ENCODE results near the gene SF1.

The SF1 gene

GRCh38 chr11:64777449-64778222, 706 bp downstream of the SF1 start:
- H3K9me3 ChIP-seq (ENCODE audit: control insufficient read depth in 5 of 5, low read length in 5 of 5): no peaks in the 10 kb centered on the region
- H3K27me3 ChIP-seq (ENCODE audit: control insufficient read depth in 5 of 5, insufficient read depth in 4 of 5, low read length in 5 of 5): no peaks in the 10 kb centered on the region
- H3K4me3 ChIP-seq (ENCODE audit: low read depth in 1 of 5, low read length in 5 of 5): peak overlapping the region; percentile 78 to 96 (median 84)
- peak overlapping the region; percentile 70 to 90 (median 87) for H3K9ac ChIP-seq (ENCODE audit: low read length in 5 of 5)
- peaks cover 11 to 36% (median 31%) of the 10 kb centered on the region in 5 donors for H3K4me1 ChIP-seq (ENCODE audit: control insufficient read depth in 5 of 5, insufficient read depth in 5 of 5, low read length in 5 of 5)
- H3K27ac ChIP-seq (ENCODE audit: low read depth, low read length): peak overlapping the region; percentile 84
- H3K36me3 ChIP-seq (ENCODE audit: control insufficient read depth in 5 of 5, insufficient read depth in 5 of 5, low read length in 5 of 5): peaks cover 34 to 43% (median 40%) of the 10 kb centered on the region in 5 donors

GRCh38 chr11:64776875-64777274, 1.5 kb downstream of the SF1 start:
- H3K9ac ChIP-seq (ENCODE audit: low read length in 5 of 5): peak overlapping the region; percentile 34 to 90 (median 76)
- H3K27me3 ChIP-seq (ENCODE audit: control insufficient read depth in 5 of 5, insufficient read depth in 4 of 5, low read length in 5 of 5): no peaks in the 10 kb centered on the region
- no peaks in the 10 kb centered on the region for H3K9me3 ChIP-seq (ENCODE audit: control insufficient read depth in 5 of 5, low read length in 5 of 5)
- H3K36me3 ChIP-seq (ENCODE audit: control insufficient read depth in 5 of 5, insufficient read depth in 5 of 5, low read length in 5 of 5): peaks cover 36 to 51% (median 47%) of the 10 kb centered on the region in 5 donors
- H3K4me3 ChIP-seq (ENCODE audit: low read depth in 1 of 5, low read length in 5 of 5): peak overlapping the region; percentile 78 to 96 (median 84)
- H3K27ac ChIP-seq (ENCODE audit: low read depth, low read length): peak overlapping the region; percentile 74
- H3K4me1 ChIP-seq (ENCODE audit: control insufficient read depth in 5 of 5, insufficient read depth in 5 of 5, low read length in 5 of 5): peaks cover 11 to 44% (median 35%) of the 10 kb centered on the region in 5 donors

DNA sequence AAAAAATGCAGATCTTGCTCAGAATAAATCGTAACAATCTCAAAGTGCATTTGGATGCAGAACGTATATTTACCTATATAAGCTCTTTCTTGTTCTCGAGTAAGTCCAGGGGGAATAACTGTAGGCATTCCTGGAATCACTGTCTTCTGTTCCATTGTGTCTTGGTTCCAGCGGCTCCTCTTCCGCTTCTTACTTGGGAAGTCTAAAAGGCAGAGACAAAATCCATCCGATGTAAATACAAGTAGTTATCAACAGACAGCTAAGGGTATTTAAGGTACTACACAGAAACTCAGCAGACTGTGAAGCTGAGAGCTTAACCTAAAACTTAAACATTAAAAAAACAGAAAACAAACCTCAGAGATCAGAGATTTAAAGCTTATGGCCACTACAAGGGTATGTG, 1.9 kb downstream of the SF1 start:
- peak overlapping the region; percentile 74 for H3K27ac ChIP-seq (ENCODE audit: low read depth, low read length)
- H3K4me1 ChIP-seq (ENCODE audit: control insufficient read depth in 5 of 5, insufficient read depth in 5 of 5, low read length in 5 of 5): peaks cover 11 to 46% (median 36%) of the 10 kb centered on the region in 5 donors
- H3K27me3 ChIP-seq (ENCODE audit: control insufficient read depth in 5 of 5, insufficient read depth in 4 of 5, low read length in 5 of 5): no peaks in the 10 kb centered on the region
- H3K9me3 ChIP-seq (ENCODE audit: control insufficient read depth in 5 of 5, low read length in 5 of 5): no peaks in the 10 kb centered on the region
- H3K9ac ChIP-seq (ENCODE audit: low read length in 5 of 5): peak overlapping the region; percentile 30 to 90 (median 70)
- peaks cover 40 to 55% (median 52%) of the 10 kb centered on the region in 5 donors for H3K36me3 ChIP-seq (ENCODE audit: control insufficient read depth in 5 of 5, insufficient read depth in 5 of 5, low read length in 5 of 5)
- peak overlapping the region; percentile 78 to 96 (median 84) for H3K4me3 ChIP-seq (ENCODE audit: low read depth in 1 of 5, low read length in 5 of 5)

DNA sequence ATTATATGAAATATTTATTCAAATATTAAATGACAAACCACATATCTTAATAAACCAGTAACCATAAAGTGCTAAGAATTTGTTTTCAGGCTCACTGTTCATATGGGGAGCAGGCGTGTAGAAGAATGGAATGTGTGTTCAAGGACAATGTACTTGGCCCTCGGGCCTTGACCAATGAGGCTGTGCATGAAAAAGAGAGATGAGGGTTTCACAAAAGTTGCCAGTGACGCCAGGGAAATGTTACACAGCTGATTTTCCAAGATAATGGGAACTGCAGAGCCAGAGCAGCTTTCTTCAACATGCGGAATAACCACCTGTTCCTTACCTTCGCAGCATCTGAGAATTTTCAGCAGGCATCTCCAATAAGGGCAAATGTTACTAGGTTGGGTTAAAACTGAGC, 4.2 kb downstream of the SF1 start:
- H3K27me3 ChIP-seq (ENCODE audit: control insufficient read depth in 5 of 5, insufficient read depth in 4 of 5, low read length in 5 of 5): no peaks in the 10 kb centered on the region

DNA sequence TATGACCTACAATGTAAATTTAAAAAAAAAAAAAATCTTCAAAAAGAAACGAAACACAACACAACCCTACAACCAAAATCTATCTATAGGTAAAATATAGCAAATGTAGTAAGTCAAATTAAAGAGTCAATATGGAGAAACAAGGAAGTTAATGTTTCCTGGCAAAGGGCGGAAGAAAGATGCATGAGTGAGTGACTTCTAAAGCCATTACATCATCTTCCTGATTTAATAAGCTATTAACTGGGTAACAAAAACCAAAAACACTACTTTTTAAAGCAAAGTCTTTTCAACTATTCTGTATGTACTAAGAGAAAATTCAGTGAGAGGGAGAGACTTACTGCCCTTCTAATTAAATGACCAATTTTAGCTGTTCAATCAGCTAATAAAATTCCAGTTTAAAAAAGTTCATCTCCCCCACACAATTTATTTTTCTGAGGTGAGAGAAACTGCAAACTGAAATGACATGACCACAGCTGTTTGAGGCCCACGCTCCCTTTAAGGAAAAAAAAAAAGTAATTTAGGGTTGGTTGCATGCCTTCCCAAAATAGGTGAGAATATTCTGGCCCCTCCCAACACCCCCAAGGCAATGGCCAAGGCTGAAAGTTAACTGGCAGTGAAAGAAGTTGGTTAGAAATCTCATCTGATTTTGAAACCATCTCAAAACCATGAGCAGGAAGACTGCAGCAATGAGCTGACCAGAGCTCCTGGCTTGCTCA, 5.9 kb downstream of the SF1 start:
- H3K4me1 ChIP-seq (ENCODE audit: control insufficient read depth in 5 of 5, insufficient read depth in 5 of 5, low read length in 5 of 5): peaks cover 9 to 45% (median 30%) of the 10 kb centered on the region in 5 donors
- H3K27me3 ChIP-seq (ENCODE audit: control insufficient read depth in 5 of 5, insufficient read depth in 4 of 5, low read length in 5 of 5): no peaks in the 10 kb centered on the region
- H3K36me3 ChIP-seq (ENCODE audit: control insufficient read depth in 5 of 5, insufficient read depth in 5 of 5, low read length in 5 of 5): peaks cover 62 to 95% (median 91%) of the 10 kb centered on the region in 5 donors
- no peak overlapping the region for H3K27ac ChIP-seq (ENCODE audit: low read depth, low read length)
- no peaks in the 10 kb centered on the region for H3K9me3 ChIP-seq (ENCODE audit: control insufficient read depth in 5 of 5, low read length in 5 of 5)
- no peak overlapping the region for H3K9ac ChIP-seq (ENCODE audit: low read length in 5 of 5)
- no peak overlapping the region for H3K4me3 ChIP-seq (ENCODE audit: low read depth in 1 of 5, low read length in 5 of 5)

More for the DNA sequence above, 4.2 kb downstream of the SF1 start:
- peaks cover 56 to 78% (median 74%) of the 10 kb centered on the region in 5 donors for H3K36me3 ChIP-seq (ENCODE audit: control insufficient read depth in 5 of 5, insufficient read depth in 5 of 5, low read length in 5 of 5)
- H3K4me1 ChIP-seq (ENCODE audit: control insufficient read depth in 5 of 5, insufficient read depth in 5 of 5, low read length in 5 of 5): peaks cover 12 to 40% (median 31%) of the 10 kb centered on the region in 5 donors
- H3K9me3 ChIP-seq (ENCODE audit: control insufficient read depth in 5 of 5, low read length in 5 of 5): no peaks in the 10 kb centered on the region
- H3K9ac ChIP-seq (ENCODE audit: low read length in 5 of 5): no peak overlapping the region
- no peak overlapping the region for H3K27ac ChIP-seq (ENCODE audit: low read depth, low read length)
- H3K4me3 ChIP-seq (ENCODE audit: low read depth in 1 of 5, low read length in 5 of 5): no peak overlapping the region

GRCh38 chr11:64771861-64772260, 6.5 kb downstream of the SF1 start:
- no peaks in the 10 kb centered on the region for H3K9me3 ChIP-seq (ENCODE audit: control insufficient read depth in 5 of 5, low read length in 5 of 5)
- no peaks in the 10 kb centered on the region for H3K27me3 ChIP-seq (ENCODE audit: control insufficient read depth in 5 of 5, insufficient read depth in 4 of 5, low read length in 5 of 5)
- H3K36me3 ChIP-seq (ENCODE audit: control insufficient read depth in 5 of 5, insufficient read depth in 5 of 5, low read length in 5 of 5): peaks cover 62 to 99% (median 97%) of the 10 kb centered on the region in 5 donors
- H3K4me3 ChIP-seq (ENCODE audit: low read depth in 1 of 5, low read length in 5 of 5): no peak overlapping the region
- no peak overlapping the region for H3K9ac ChIP-seq (ENCODE audit: low read length in 5 of 5)
- peaks cover 8 to 40% (median 24%) of the 10 kb centered on the region in 5 donors for H3K4me1 ChIP-seq (ENCODE audit: control insufficient read depth in 5 of 5, insufficient read depth in 5 of 5, low read length in 5 of 5)
- H3K27ac ChIP-seq (ENCODE audit: low read depth, low read length): no peak overlapping the region

DNA sequence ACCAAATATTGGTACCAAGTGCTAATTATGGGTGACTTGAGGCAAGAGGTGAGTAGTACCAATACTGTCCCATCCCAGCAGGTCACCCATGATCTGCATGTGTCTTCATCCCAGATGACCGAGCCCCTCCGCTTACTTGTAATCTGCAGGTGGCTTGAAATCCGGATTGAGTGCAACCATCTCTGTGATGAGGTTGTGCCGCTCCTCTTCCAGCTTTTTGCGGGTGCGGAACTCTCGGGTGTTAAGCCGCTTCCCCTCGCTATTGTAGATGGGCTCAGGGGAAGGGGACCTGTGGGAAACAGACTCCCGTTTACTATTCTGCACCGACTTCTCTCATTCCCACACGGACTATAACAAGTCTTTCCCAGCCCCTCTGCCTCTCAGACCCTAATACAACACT, 8.2 kb downstream of the SF1 start:
- Histone ChIP-seq H3K4me1 (ENCODE audit: control insufficient read depth in 5 of 5, insufficient read depth in 5 of 5, low read length in 5 of 5) (peaks cover 1 to 27% (median 10%) of the 10 kb centered on the region in 5 donors), H3K36me3 (ENCODE audit: control insufficient read depth in 5 of 5, insufficient read depth in 5 of 5, low read length in 5 of 5) (peaks cover 46 to 98% (median 98%) of the 10 kb centered on the region in 5 donors), H3K4me3 (ENCODE audit: low read depth in 1 of 5, low read length in 5 of 5) (no peak overlapping the region)

DNA sequence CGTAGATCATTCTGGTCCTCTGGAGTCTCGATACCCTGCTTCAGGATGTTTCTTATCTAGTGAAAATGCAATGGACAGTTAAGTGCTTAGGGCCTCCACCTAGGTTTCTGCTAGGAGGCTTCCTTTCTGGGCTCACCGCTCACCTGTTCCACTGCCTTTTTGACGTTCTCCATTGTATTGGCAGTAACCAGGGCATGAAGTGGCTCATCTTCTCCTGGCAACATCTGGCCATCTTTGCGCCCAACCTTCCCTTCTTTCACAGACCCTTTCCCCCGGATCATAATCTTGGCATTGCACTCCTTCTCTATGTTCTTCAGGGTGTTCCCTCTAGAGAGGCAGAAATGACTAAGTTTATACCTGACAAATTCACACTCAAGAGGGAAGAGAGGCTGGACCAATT, 9.1 kb downstream of the SF1 start:
- Histone ChIP-seq H3K36me3 (ENCODE audit: control insufficient read depth in 5 of 5, insufficient read depth in 5 of 5, low read length in 5 of 5) (peaks cover 41 to 99% (median 98%) of the 10 kb centered on the region in 5 donors), H3K9me3 (ENCODE audit: control insufficient read depth in 5 of 5, low read length in 5 of 5) (no peaks in the 10 kb centered on the region), H3K27me3 (ENCODE audit: control insufficient read depth in 5 of 5, insufficient read depth in 4 of 5, low read length in 5 of 5) (no peaks in the 10 kb centered on the region), H3K27ac (ENCODE audit: low read depth, low read length) (no peak overlapping the region), H3K4me1 (ENCODE audit: control insufficient read depth in 5 of 5, insufficient read depth in 5 of 5, low read length in 5 of 5) (peaks cover 1 to 26% (median 10%) of the 10 kb centered on the region in 5 donors), H3K9ac (ENCODE audit: low read length in 5 of 5) (no peak overlapping the region), H3K4me3 (ENCODE audit: low read depth in 1 of 5, low read length in 5 of 5) (no peak overlapping the region)

More for the DNA sequence above, 8.2 kb downstream of the SF1 start:
- no peak overlapping the region for H3K27ac ChIP-seq (ENCODE audit: low read depth, low read length)
- no peaks in the 10 kb centered on the region for H3K9me3 ChIP-seq (ENCODE audit: control insufficient read depth in 5 of 5, low read length in 5 of 5)
- no peaks in the 10 kb centered on the region for H3K27me3 ChIP-seq (ENCODE audit: control insufficient read depth in 5 of 5, insufficient read depth in 4 of 5, low read length in 5 of 5)
- H3K9ac ChIP-seq (ENCODE audit: low read length in 5 of 5): no peak overlapping the region

- Histone ChIP-seq H3K36me3 (ENCODE audit: control insufficient read depth in 5 of 5, insufficient read depth in 5 of 5, low read length in 5 of 5) (peaks cover 31 to 99% (median 98%) of the 10 kb centered on the region in 5 donors), H3K27ac (ENCODE audit: low read depth, low read length) (no peak overlapping the region)
Observed at GRCh38 chr11:64768300-64768694, 10.0 kb downstream of the SF1 start.

More at GRCh38 chr11:64768300-64768694, 10.0 kb downstream of the SF1 start:
- Histone ChIP-seq H3K9ac (ENCODE audit: low read length in 5 of 5) (no peak overlapping the region), H3K4me3 (ENCODE audit: low read depth in 1 of 5, low read length in 5 of 5) (no peak overlapping the region), H3K9me3 (ENCODE audit: control insufficient read depth in 5 of 5, low read length in 5 of 5) (no peaks in the 10 kb centered on the region), H3K27me3 (ENCODE audit: control insufficient read depth in 5 of 5, insufficient read depth in 4 of 5, low read length in 5 of 5) (no peaks in the 10 kb centered on the region), H3K4me1 (ENCODE audit: control insufficient read depth in 5 of 5, insufficient read depth in 5 of 5, low read length in 5 of 5) (peaks cover 4 to 30% (median 20%) of the 10 kb centered on the region in 5 donors)
